AG08396 (cell line): Measurements from ENCODE around the gene SLC35F6.

Experiments
- DNase-seq: peaks from one replicate; pipeline ENCODE4 v3.0.0; 2012; ENCODE audit warnings: low spot score, mixed read lengths

The SLC35F6 gene, protein sequence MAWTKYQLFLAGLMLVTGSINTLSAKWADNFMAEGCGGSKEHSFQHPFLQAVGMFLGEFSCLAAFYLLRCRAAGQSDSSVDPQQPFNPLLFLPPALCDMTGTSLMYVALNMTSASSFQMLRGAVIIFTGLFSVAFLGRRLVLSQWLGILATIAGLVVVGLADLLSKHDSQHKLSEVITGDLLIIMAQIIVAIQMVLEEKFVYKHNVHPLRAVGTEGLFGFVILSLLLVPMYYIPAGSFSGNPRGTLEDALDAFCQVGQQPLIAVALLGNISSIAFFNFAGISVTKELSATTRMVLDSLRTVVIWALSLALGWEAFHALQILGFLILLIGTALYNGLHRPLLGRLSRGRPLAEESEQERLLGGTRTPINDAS

DNA sequence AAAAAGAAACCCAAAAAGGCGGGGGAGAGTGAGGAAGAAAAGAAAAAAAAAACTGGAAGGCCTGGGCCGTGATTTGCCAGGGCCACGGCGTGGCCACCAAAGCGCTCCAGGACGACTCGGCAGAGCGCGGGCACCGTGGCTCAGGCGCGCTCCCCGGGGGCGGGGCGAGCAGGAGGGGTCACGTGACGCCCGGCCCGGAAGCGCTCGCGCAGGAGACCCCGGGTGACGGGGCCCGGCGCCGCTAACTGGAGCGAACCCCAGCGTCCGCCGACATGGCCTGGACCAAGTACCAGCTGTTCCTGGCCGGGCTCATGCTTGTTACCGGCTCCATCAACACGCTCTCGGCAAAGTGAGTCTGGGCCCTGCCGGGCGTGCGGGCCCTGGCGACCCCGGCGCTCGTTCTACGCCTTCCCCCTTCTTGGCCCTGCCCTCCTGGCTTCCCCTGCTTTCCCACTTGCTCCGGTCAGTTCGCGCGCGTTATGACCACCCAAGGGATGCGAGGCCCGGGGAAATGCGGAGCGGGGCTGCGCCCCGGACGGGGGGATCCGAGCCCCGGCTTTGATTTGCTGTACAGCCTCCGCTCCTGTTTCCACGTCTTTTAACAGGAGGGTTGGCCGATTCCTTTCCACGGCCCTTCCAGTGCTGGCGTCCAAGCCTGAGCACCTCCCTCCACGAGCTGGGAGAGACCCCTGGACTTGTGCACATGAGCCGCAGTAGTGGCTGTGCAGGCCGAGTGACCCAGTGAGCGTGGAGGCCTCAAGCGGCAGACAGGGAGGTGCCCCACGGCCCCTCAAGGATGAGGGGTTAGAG, at the start of gene SLC35F6:
Gene SLC35F6 (plus strand): TSS at position 207 of the 810 bp plus-strand sequence. CDS start 66 bp downstream, at position 273.
- DNase-seq: peak; percentile 93

DNA sequence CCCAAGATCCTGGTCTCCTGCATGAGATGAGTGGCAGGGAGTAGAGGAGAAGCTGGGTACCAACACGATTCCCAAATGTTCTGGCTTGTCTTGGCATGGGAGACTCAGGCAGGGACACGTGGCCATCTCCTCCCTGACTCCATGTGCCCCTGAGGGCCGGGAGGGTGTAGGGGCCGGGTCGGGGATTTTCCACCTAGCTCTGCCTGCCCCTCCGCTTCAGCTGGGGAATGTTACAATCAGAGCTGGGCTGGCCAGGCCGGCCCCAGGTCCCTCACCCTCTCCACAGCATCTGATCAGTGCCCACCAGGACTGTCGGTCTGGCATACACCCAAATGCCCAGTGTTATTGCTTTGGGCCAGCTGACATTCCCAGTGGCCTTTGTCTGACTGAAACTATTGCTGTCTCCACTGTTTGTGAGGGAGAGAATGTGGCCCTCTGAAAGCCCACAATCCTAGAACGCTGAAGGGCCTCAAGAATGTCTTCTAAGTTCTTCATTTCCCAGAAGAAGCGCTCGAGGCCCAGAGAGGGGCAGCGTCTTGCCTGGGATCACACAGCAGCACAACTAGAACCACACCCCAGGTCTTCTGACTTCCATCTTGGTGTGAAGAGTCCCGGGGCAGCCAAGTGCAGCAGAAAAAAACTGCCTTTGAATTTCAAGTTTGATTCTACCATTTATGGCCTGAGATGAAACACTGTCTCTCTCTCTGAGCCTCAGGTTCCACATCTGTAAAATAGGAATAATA, 48.4 kb upstream of the SLC35F6 start:
- no peak for DNase-seq

DNA sequence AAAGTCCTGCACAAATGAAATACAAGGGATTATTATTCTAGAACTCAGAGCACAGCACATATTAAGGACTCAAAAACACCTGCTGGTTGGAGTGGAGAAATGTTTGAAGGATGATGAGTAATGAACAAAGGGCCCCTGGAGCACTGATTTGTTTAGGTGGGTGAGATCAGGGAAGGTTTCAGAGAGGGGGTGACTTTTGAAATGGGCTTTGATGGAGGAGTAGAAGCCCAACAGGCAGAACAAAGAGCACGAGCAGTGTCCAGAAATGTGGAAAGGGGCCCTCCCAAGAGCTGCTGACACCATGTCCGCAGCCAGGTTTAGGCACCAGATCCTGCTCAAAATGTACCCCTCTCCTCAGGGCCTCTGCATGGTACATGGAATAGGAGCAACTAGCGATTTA, 47.7 kb upstream of the SLC35F6 start:
- DNase-seq: no peak

DNA sequence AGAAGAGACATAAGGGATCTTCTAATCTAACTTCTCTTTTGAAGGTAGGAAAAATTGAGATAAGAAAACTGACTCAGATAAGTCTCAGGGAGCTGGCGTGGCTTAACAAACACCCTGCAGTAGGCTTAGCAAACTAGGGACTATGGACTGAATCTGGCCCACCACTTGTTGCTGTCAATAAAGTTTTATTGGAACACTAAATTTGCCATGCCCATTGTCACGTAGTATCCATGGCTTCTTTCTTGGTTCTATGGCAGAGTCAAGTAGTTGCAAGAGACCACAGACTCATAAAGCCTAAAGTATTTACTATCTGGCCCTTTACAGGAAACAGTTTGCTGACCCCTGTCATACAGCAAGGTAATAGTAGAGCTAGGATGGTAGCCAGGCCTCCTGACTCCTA, 47.3 kb upstream of the SLC35F6 start:
- no peak for DNase-seq

DNA sequence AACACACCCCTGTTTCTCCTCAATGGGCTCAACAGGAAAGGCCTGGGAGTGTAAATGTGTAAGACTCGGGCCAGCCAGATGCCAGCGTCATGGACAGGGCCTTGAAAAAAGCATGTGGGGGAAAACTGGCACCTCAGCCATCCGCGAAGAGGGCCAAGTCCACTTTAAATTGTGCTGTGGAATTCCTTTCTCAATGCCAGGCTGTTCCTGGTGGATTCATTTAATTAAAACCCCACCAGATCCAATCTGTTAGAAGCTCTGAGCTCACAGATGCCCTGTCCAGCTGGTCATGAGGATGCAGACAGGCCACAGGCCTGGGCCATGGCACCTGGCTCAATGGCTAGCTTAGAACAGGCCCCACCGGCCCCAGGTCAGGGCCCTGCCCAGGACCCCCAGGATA, 46.7 kb upstream of the SLC35F6 start:
- no peak for DNase-seq

DNA sequence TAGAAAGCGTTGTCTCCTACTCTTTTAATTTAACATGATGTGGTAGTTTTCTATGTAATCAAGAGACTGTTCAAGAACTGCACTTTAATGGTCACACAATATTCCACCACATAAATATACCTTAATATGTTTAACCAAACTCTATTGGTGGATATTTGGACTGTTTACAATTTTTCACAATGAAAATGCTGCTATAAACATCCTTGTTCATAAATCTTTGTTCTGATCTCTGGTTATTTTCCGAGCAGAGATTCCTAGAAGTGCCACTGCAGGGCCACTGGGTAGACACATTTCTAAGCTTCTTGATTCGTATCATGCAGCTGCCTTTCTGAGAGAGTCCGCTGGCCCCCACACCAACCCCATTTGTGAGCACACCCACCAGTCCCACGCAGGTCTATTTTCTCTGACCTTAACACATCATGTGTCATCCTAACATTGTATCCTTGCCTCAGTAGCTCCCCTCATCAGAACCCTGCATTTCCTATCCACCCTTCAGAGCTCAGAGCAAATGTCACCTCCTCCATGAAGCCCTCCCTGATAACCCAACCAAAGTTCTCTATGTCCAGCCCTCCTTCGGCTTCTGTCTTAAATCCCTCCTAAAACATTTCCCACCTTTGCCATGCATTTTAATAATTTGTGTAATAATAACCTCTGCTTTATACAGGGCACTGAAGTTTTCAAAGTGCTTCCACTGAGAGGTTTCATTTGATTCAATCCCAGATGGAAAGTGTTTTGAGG, 45.0 kb upstream of the SLC35F6 start:
- DNase-seq: no peak

DNA sequence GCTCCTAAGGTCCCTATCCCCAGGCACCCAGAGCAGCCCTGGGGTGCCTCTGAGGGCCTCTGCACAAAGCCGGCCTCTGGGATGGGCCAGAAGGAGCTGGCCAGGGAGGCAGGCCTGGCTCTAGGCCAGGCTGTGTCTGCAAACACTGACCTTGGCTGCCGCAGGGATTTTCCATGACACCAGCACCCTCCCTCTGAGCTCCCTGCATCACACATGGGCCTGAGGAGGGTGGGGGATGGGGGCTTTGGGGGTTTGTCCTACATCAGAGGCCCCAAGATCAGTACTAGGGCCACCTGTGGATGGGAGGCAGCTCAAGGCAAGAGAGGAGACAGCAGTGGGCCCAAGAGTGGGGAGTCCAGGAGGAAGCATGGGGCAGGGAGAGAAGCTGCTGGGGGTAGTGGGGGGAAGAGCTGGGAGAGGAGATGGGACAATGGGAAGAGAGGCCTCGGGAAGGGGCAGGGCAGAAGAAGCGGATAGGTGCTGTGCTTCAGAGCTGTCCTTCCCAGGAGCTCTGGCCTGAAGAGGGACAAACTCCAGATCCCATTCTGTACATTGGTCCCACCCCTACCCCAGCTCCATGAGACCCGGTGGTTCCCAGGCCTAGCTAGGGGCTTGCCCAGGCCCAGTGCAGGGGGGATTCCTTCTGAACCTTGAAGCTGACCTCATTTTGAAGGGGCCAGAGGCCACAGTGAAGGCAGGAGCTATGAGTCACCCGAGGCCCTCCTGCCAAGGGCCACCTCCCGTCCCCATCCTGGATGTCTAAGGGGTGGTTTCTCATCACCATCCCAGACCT, 43.6 kb upstream of the SLC35F6 start:
- peak; percentile 84 for DNase-seq

DNA sequence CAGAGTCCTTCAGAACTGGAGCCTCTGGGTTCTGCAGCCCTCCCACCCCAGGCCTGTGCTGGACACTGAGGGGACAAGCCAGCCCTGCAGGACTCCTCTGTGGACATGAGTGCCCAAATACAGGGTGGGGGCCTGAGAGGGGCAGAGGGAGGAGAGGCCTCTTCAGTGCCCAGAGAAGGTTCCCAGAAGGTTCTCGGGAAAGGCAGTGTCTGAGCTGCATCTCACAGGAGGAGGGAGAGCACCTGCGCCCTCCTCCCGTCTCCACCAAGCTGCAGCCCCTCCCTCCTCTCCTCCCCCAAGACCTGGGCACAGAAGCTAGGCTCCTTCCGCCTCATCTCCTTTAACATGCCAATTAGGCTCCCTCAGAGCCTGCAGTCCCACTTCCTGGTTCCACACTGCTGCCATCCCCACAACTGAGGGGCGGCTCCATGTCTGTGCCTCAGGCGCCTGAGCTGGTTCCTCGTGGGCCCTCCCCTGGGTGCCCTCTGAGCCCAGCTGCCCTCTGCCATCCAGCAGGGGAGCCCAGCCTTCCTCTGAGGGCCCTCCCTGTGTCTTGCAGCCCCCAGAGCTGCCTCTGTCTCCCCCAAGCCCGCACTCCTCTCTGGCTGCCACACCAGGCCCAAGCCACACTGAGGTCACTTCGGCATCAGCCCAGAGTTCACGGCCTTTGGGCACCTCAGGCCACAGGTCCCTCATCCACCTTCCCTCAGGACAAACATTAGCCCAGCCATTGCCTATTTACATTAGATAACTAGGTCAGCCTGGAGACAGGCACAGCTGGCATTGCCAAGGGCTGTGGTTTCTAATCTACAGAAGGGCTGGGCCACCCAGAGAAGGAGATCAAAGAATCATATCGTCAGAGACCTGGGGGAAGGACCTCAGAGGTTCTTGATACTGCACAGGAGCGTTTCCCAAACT, 42.7 kb upstream of the SLC35F6 start:
- no peak for DNase-seq

DNA sequence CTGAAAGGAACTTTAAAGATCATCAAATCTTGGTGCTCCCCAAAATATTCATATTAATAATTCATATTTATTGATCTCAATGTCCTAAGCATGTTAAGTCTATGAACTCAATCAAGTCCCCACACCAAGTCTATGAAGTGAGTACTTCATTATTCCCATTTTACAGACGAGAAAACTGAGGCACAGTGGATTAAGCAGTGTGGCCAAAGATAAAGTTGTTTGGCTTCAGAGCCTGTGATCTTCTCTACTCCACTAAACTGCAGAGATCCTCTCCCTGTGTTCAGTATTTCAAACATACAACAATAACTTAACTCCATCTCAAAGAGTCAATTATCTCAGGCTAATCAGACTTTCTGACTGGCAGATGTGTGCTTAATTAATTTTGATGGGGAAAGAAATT, 41.8 kb upstream of the SLC35F6 start:
- DNase-seq: no peak

DNA sequence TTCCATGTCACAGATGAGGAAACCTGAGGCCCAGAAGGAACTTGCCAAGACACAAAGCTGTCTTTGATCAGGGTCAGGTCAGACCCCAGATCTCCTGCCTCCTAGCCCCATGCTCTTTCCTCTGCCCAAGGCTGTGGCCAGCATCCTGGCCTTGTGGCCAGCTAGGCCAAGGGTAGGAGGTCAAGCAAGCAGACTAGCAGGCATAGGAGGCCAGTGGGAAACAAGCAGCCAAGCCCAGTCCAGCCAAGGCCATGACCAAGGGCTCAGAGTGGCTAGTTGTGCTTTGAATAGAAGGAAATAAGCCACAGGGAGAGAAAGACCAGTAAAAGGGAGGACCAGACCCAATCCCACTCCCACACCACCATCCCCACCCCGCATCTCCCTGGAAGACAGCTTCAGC, 41.2 kb upstream of the SLC35F6 start:
- DNase-seq: no peak

DNA sequence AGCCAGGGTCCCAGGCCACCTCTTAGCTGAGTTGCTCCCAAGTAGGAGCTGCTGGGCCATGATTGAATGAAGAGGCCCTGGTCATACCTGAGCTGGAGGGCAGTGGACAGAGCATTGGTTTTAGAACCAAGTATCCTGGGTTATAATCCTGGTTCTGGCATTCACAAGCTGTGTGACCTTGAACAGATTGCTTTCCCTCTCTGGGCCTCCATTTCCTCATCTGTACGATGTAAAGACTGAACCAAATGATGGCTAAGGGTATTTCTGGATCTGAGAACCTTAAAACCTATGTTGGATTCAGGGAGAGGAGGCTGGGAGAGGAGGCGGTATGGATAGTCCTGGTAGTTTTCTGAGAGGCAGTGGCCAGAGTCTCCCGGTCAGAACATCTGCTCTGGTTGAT, 40.6 kb upstream of the SLC35F6 start:
- DNase-seq: no peak

DNA sequence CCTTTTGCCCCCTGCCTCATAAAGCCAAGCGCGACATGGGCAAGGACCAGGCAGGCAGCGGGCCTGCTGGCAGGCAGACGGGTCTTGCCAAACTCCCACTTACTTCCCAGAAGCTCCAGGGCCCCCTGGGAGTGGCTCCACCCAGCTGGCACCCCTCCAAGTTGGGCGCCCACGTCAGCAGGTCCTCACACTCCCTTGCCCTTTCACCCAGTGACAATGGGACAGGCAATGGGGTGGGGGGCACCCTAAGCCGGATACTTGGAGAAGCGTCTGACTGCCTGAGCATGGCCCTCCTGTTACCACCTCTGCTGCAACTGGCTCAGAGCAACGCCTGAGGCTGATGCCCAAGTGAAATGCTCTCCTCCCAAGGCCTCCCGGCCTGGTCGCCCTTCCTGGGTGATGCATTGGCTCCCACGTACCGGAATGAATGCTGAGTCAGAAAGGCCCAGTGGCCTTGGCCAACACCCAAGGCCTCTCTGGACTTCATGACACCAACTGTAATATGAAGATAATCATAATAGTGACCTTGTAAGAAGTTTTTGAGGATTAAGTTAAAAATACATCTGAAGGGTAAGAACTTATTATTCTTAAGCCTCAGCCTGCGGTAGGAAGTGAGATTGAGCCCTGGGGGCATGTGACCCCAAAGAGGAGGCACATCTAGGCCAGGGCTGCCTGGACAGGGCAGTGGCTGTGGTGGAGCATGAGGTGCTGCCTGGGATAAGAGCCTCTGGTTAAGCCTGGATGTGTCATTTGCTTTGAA, 39.9 kb upstream of the SLC35F6 start:
- DNase-seq: peak; percentile 78

DNA sequence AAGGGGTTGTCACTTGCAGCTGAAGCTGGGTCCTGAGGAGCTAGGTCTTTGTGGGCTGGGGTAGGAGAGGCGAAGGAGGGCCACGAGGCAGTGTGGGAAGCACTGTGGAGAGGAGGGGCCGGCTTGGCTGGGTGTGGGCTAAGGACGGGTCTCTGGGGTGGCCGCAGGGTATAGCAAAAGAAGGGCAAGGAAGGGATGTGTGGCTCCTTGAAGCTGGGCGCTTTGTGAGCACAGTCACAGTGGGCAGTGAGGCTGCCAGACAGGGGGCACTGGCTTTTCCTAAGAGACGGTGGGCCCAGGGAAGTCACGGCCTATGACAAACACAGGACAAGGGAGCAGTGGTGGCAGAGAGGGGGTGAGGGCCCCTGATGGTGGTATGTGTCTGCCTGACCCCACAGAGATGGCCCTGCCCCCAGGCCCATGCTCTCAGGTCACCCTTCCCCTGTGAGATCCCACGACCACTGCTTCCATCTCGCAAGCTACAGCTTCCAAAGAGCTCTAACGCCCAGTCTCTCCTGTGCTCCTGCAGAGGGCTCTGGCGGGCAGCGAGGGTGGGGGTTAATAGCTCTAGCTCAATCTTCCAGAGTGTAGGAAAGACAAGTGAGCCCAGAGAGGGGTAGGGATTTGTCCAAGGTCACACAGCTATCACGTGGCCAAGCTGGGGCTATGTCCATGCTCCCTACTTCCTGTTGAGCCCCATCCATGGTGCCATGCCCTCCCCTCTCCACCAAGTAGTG, 39.1 kb upstream of the SLC35F6 start:
- DNase-seq: no peak

DNA sequence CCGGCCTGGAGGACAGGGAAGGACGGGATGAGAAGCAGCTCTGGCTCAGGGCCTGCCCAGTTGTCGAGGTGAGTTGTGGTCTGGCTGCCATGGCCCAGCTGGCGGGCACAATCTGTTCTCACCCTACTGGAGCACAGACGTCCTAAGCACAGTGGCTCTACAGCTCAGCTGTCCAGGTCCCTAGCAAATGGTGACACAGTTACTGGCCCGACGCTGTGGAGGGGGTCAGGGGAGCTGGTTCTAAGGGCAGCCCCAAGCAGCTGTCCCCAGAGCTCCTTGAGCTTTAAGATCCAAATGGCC, 38.6 kb upstream of the SLC35F6 start:
- DNase-seq: no peak

DNA sequence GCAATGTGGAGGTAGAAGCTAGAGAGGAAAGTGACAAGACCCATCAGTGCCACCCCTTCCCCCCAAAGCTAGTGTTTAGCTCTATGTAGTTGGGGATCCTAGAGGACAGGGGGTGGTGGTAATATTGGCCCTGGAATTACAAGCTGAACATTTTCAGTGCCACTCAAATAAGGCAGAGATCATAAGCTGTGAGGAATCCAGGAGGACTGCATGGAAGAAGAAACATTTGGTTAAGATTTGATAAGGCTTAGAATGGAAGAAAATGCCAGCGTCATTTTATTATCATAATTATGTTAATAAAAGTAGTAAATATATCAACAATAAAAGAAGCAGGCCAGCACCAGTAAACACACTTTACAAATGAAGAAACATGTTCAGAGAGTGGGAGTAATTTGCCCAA, 37.9 kb upstream of the SLC35F6 start:
- no peak for DNase-seq

DNA sequence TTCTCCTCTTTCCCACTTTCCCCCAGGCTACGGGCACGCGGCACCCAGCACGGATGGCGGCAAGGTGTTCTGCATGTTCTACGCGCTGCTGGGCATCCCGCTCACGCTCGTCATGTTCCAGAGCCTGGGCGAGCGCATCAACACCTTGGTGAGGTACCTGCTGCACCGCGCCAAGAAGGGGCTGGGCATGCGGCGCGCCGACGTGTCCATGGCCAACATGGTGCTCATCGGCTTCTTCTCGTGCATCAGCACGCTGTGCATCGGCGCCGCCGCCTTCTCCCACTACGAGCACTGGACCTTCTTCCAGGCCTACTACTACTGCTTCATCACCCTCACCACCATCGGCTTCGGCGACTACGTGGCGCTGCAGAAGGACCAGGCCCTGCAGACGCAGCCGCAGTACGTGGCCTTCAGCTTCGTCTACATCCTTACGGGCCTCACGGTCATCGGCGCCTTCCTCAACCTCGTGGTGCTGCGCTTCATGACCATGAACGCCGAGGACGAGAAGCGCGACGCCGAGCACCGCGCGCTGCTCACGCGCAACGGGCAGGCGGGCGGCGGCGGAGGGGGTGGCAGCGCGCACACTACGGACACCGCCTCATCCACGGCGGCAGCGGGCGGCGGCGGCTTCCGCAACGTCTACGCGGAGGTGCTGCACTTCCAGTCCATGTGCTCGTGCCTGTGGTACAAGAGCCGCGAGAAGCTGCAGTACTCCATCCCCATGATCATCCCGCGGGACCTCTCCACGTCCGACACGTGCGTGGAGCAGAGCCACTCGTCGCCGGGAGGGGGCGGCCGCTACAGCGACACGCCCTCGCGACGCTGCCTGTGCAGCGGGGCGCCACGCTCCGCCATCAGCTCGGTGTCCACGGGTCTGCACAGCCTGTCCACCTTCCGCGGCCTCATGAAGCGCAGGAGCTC, 36.2 kb upstream of the SLC35F6 start:
- no peak for DNase-seq

DNA sequence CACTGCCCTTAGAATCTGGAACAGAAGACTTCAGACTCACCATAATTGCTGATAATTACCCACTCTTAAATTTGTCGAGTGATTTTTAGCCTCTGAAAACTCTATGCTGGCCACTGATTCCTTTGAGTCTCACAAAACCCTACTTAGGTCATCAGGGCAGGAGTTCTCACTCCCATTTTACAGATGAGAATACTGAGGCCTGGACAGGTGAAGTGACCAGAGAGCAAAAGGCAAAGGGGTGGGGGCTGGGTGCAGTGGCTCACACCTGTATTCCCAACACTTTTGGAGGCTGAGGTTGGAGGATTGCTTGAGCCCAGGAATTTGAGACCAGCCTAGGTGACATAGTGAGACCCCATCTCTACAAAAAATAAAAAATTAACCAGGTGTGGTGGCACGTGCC, 34.8 kb upstream of the SLC35F6 start:
- no peak for DNase-seq
